Thoracic aorta (tissue), 2 donors: ENCODE results near the gene PLCD3. TPM values are rescaled to one million over a fixed set of nuclear protein-coding genes. Genes with fewer than 3 reads are reported as not detected.
A peak's percentile ranks its signal among the peaks of the same experiment; 100 is the strongest.

Experiments used
- ATAC-seq: fragments of 150-250 bp; one replicate; pipeline ENCODE4 v1.8.0; 2017; ENCODE audit warnings: low read depth; ENCODE audit not compliant: insufficient number of reproducible peaks, low FRiP score
- DNase-seq: peaks from one replicate; pipeline ENCODE4 v3.0.0-alpha.2; 2020; ENCODE audit warnings: low spot score
- H3K27ac ChIP-seq, 2 donors: fragments of 200-600 bp; sonication (generic); 1 replicate in 1 of 2; 2 replicates in 1 of 2; pipeline ENCODE4 v1.5.1; 2016; ENCODE audit warnings: mild to moderate bottlenecking in 2 of 2, moderate library complexity in 2 of 2
- H3K27me3 ChIP-seq: fragments of 200-600 bp; sonication (generic); replicated peaks from 2 replicates; pipeline ENCODE4 v1.6.0; 2016; ENCODE audit warnings: mild to moderate bottlenecking; ENCODE audit not compliant: insufficient read depth
- H3K36me3 ChIP-seq: fragments of 200-600 bp; sonication (generic); one replicate; pipeline ENCODE4 v1.5.1; 2016
- H3K4me1 ChIP-seq, 2 donors: fragments of 200-600 bp; sonication (generic); 1 replicate in 1 of 2; 2 replicates in 1 of 2; pipeline versions ENCODE4 v1.5.1 to v1.6.0; 2016; ENCODE audit warnings: low read depth in 2 of 2, mild to moderate bottlenecking in 1 of 2; ENCODE audit not compliant: control insufficient read depth in 1 of 2
- H3K4me3 ChIP-seq: fragments of 200-600 bp; sonication (generic); 2 replicates; pipeline ENCODE4 v1.5.1; 2016; ENCODE audit warnings: mild to moderate bottlenecking
- H3K9me3 ChIP-seq: fragments of 200-600 bp; sonication (generic); 2 replicates; pipeline ENCODE4 v1.5.1; 2016
- CTCF ChIP-seq: fragments of 200-600 bp; sonication (generic); IDR thresholded peaks from one replicate; pipeline ENCODE4 v1.5.1; 2019; ENCODE audit warnings: antibody characterized with exemption
- total RNA-seq, 2 donors: library from RNA; depleted of rRNA; stranded (reverse); fragments of >200 nt; gene quantifications; one replicate each; pipeline versions ENCODE4 v1.1.0 to v1.2.3, GENCODE V29; 2016

The PLCD3 gene
- total RNA-seq, 2 donors from 2014 or later, result 79.3 to 116 TPM

GRCh38 chr17:45171338-45172231 lies 39.3 kb upstream of the PLCD3 start:
- TF ChIP-seq CTCF, result no peak
- DNase-seq, result no peak
- H3K27ac ChIP-seq, result peak overlapping the region; percentile 97 to 100

GRCh38 chr17:45170931-45171337 lies 38.6 kb upstream of the PLCD3 start:
- peak overlapping the region; percentile 81 for H3K4me3 ChIP-seq
- DNase-seq, result peak; percentile 65
- TF ChIP-seq CTCF, result no peak
- H3K9me3 ChIP-seq, result no peaks in the 10 kb centered on the region
- no peaks in the 10 kb centered on the region for H3K27me3 ChIP-seq
- no peaks in the 10 kb centered on the region for H3K36me3 ChIP-seq
- H3K27ac ChIP-seq, result peak overlapping the region; percentile 97 to 100
- peak; percentile 51 for ATAC-seq
- H3K4me1 ChIP-seq, result peaks cover 15 to 39% of the 10 kb centered on the region in 2 donors

More at GRCh38 chr17:45171338-45172231, 39.3 kb upstream of the PLCD3 start:
- H3K4me3 ChIP-seq, result peak overlapping the region; percentile 81
- ATAC-seq, result no peak
- no peaks in the 10 kb centered on the region for H3K36me3 ChIP-seq
- H3K4me1 ChIP-seq, result peaks cover 17 to 45% of the 10 kb centered on the region in 2 donors
- no peaks in the 10 kb centered on the region for H3K27me3 ChIP-seq
- no peaks in the 10 kb centered on the region for H3K9me3 ChIP-seq

- DNase-seq (no peak), ATAC-seq (no peak)
- H3K4me3 ChIP-seq, result peak overlapping the region; percentile 81
- H3K4me1 ChIP-seq, result peaks cover 13 to 36% of the 10 kb centered on the region in 2 donors
- H3K36me3 ChIP-seq, result no peaks in the 10 kb centered on the region
- H3K9me3 ChIP-seq, result no peaks in the 10 kb centered on the region
- no peak for TF ChIP-seq CTCF
- H3K27me3 ChIP-seq, result no peaks in the 10 kb centered on the region
- peak overlapping the region; percentile 97 to 100 for H3K27ac ChIP-seq
Observed at GRCh38 chr17:45170280-45170930, 38.1 kb upstream of the PLCD3 start.

GRCh38 chr17:45168991-45169752 lies 36.9 kb upstream of the PLCD3 start:
- Histone ChIP-seq H3K27me3 (no peaks in the 10 kb centered on the region), H3K4me3 (no peak overlapping the region), H3K9me3 (no peaks in the 10 kb centered on the region), H3K4me1 (peaks cover 13 to 36% of the 10 kb centered on the region in 2 donors), H3K36me3 (no peaks in the 10 kb centered on the region), H3K27ac (peak overlapping the region in 1 of 2 donors; percentile 100)
- ATAC-seq, result no peak
- no peak for TF ChIP-seq CTCF
- DNase-seq, result no peak
